Measurements from ENCODE around the gene CNIH3. TPM values are rescaled to one million over a fixed set of nuclear protein-coding genes. Genes with fewer than 3 reads are reported as not detected.

The CNIH3 gene
- total and polyA plus RNA-seq, 7 experiments from 2014 or later = 1.0 to 4.2 (median 2.0) TPM

DNA sequence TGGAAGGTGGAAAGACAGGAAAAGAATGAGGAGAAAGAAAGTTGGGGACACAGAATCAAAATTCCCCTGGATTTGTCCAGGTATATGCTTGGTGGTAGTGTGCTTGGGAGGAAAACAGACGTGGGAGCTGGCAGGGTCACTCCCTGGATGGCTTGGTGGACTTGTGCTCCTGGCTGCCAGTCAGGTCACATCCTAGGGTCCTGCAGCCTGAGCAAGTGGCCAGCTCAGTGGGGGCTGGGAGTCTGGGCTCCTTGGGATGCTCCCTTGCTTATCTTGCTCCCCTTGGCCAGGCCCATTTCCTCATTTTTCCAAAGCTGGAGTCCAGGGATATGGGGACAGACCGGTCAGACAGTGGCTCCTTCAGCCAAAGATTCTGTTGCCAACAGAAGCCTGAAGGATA lies 144.0 kb downstream of the CNIH3 start:
- Histone ChIP-seq H3K4me1 (ENCODE audit: control insufficient read depth in 2 of 2, insufficient read depth in 2 of 2, low read length in 2 of 2) (no peaks in the 10 kb centered on the region), H3K27ac (ENCODE audit: low read depth, low read length) (no peak overlapping the region), H3K4me3 (ENCODE audit: low read length) (no peak overlapping the region), H3K27me3 (ENCODE audit: control insufficient read depth in 2 of 2, insufficient read depth in 2 of 2, low read length in 2 of 2) (no peaks in the 10 kb centered on the region), H3K36me3 (ENCODE audit: control insufficient read depth in 2 of 3, insufficient read depth in 3 of 3, low read length in 3 of 3) (no peaks in the 10 kb centered on the region), H3K9me3 (ENCODE audit: control insufficient read depth in 2 of 3, low read length in 3 of 3) (peaks cover 0 to 4% (median 0%) of the 10 kb centered on the region in 3 experiments)
- no peaks in the 10 kb centered on the region for H3K4me1 Mint-ChIP-seq
- intact Hi-C loops (cut with micrococcal nuclease) = no loop called here
- H3K9me3 Mint-ChIP-seq = peaks cover 7 to 17% (median 11%) of the 10 kb centered on the region in 11 donors
- H3K27me3 Mint-ChIP-seq = peaks cover 2 to 12% (median 10%) of the 10 kb centered on the region in 5 donors
- POLR2A ChIA-PET = no interaction called here
- peaks cover 0 to 13% (median 4%) of the 10 kb centered on the region in 5 donors for H3K36me3 Mint-ChIP-seq
- CTCF ChIA-PET = no interaction called here
- no peak overlapping the region for H3K4me3 Mint-ChIP-seq
- no peak overlapping the region for H3K27ac Mint-ChIP-seq
- DNase-seq = no peak
- ATAC-seq = no peak

DNA sequence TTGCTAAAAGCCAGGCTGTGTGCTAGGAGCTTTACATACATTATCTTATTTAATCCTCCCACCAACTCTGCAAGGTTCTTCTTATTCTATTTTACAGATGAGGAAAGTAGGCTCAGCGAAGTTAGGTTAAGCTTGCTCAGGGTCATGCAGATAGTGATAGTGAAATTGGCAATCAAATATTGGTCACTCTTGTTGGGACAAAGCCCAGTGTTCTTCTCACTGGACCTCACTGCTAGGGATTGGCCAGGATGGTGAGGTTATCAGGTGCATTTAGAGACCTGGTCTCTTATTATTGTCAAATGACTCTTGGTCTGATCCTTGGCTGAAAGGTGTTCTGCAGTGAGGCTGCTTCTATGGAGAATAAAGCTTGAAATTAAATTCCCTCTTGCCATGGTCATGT lies 145.1 kb downstream of the CNIH3 start:
- H3K4me3 ChIP-seq (ENCODE audit: low read length) = no peak overlapping the region
- no peaks in the 10 kb centered on the region for H3K4me1 Mint-ChIP-seq
- ATAC-seq (no peak), DNase-seq (no peak)
- H3K4me3 Mint-ChIP-seq = no peak overlapping the region
- H3K9me3 Mint-ChIP-seq = peaks cover 7 to 17% (median 11%) of the 10 kb centered on the region in 11 donors
- H3K27ac Mint-ChIP-seq = no peak overlapping the region
- H3K27ac ChIP-seq (ENCODE audit: low read depth, low read length) = no peak overlapping the region
- POLR2A ChIA-PET = no interaction called here
- peaks cover 0 to 13% (median 4%) of the 10 kb centered on the region in 5 donors for H3K36me3 Mint-ChIP-seq
- no peaks in the 10 kb centered on the region for H3K27me3 ChIP-seq (ENCODE audit: control insufficient read depth in 2 of 2, insufficient read depth in 2 of 2, low read length in 2 of 2)
- H3K9me3 ChIP-seq (ENCODE audit: control insufficient read depth in 2 of 3, low read length in 3 of 3) = peaks cover 0 to 4% (median 0%) of the 10 kb centered on the region in 3 experiments
- CTCF ChIA-PET = no interaction called here
- intact Hi-C loops (cut with micrococcal nuclease) = no loop called here
- no peaks in the 10 kb centered on the region for H3K36me3 ChIP-seq (ENCODE audit: control insufficient read depth in 2 of 3, insufficient read depth in 3 of 3, low read length in 3 of 3)
- no peaks in the 10 kb centered on the region for H3K4me1 ChIP-seq (ENCODE audit: control insufficient read depth in 2 of 2, insufficient read depth in 2 of 2, low read length in 2 of 2)
- peaks cover 2 to 19% (median 16%) of the 10 kb centered on the region in 5 donors for H3K27me3 Mint-ChIP-seq

DNA sequence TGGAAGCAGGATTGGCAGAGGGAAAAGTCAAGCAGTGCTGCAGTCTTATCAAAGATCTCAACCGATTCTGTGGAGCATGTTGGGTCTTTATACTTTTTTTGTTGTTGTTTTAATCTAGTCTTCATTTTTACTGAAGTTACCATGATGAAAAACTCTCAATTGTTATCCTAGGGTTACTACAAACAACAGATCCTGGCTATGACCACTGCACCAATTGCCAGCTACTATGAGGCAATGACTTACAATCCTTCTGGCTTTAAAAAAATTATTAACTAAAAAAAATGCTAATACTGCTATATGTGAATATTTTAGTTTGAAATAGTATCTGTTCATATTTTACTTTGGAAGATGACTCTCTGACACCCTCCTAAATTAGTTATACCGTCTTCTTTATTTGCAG lies 145.9 kb downstream of the CNIH3 start:
- Mint-ChIP-seq H3K4me1 (no peaks in the 10 kb centered on the region), H3K27me3 (peaks cover 2 to 24% (median 16%) of the 10 kb centered on the region in 5 donors), H3K27ac (no peak overlapping the region), H3K36me3 (peaks cover 0 to 13% (median 4%) of the 10 kb centered on the region in 5 donors), H3K9me3 (peaks cover 7 to 17% (median 11%) of the 10 kb centered on the region in 11 donors), H3K4me3 (no peak overlapping the region)
- intact Hi-C loops (cut with micrococcal nuclease) = no loop called here
- no peak overlapping the region for H3K4me3 ChIP-seq (ENCODE audit: low read length)
- POLR2A ChIA-PET = no interaction called here
- no peaks in the 10 kb centered on the region for H3K36me3 ChIP-seq (ENCODE audit: control insufficient read depth in 2 of 3, insufficient read depth in 3 of 3, low read length in 3 of 3)
- no peak overlapping the region for H3K27ac ChIP-seq (ENCODE audit: low read depth, low read length)
- ATAC-seq (no peak), DNase-seq (no peak)
- H3K27me3 ChIP-seq (ENCODE audit: control insufficient read depth in 2 of 2, insufficient read depth in 2 of 2, low read length in 2 of 2) = no peaks in the 10 kb centered on the region
- CTCF ChIA-PET = no interaction called here
- H3K9me3 ChIP-seq (ENCODE audit: control insufficient read depth in 2 of 3, low read length in 3 of 3) = peaks cover 0 to 4% (median 0%) of the 10 kb centered on the region in 3 experiments
- H3K4me1 ChIP-seq (ENCODE audit: control insufficient read depth in 2 of 2, insufficient read depth in 2 of 2, low read length in 2 of 2) = no peaks in the 10 kb centered on the region

DNA sequence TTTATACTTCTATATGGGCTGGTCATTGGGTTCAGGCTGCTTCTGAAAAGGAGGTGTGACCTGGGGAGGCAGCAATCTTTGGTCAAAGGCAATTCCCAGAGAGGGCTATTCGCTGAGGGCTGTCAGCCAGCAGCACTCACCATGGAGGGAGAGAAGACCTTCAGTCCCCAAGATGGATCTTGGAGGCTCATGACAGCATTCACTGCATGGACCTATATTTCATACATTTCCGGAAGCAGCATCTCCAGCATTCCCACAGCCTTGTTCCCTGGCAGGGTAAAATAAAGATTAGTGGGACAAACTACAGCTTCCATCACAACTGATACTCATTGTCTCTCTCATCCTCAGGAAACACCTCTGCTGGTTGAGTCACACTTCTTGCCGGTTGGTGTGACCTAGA lies 146.6 kb downstream of the CNIH3 start:
- no peak for ATAC-seq
- no peak overlapping the region for H3K27ac ChIP-seq (ENCODE audit: low read depth, low read length)
- Mint-ChIP-seq H3K4me1 (no peaks in the 10 kb centered on the region), H3K27ac (no peak overlapping the region), H3K9me3 (peaks cover 7 to 17% (median 11%) of the 10 kb centered on the region in 11 donors), H3K36me3 (peaks cover 0 to 13% (median 4%) of the 10 kb centered on the region in 5 donors), H3K4me3 (no peak overlapping the region), H3K27me3 (peaks cover 2 to 26% (median 19%) of the 10 kb centered on the region in 5 donors)
- H3K36me3 ChIP-seq (ENCODE audit: control insufficient read depth in 2 of 3, insufficient read depth in 3 of 3, low read length in 3 of 3) = no peaks in the 10 kb centered on the region
- ChIA-PET POLR2A (no interaction called here), CTCF (no interaction called here)
- no peaks in the 10 kb centered on the region for H3K27me3 ChIP-seq (ENCODE audit: control insufficient read depth in 2 of 2, insufficient read depth in 2 of 2, low read length in 2 of 2)
- H3K9me3 ChIP-seq (ENCODE audit: control insufficient read depth in 2 of 3, low read length in 3 of 3) = peaks cover 0 to 4% (median 0%) of the 10 kb centered on the region in 3 experiments
- H3K4me1 ChIP-seq (ENCODE audit: control insufficient read depth in 2 of 2, insufficient read depth in 2 of 2, low read length in 2 of 2) = no peaks in the 10 kb centered on the region
- intact Hi-C loops (cut with micrococcal nuclease) = no loop called here
- no peak overlapping the region for H3K4me3 ChIP-seq (ENCODE audit: low read length)
- DNase-seq = no peak

DNA sequence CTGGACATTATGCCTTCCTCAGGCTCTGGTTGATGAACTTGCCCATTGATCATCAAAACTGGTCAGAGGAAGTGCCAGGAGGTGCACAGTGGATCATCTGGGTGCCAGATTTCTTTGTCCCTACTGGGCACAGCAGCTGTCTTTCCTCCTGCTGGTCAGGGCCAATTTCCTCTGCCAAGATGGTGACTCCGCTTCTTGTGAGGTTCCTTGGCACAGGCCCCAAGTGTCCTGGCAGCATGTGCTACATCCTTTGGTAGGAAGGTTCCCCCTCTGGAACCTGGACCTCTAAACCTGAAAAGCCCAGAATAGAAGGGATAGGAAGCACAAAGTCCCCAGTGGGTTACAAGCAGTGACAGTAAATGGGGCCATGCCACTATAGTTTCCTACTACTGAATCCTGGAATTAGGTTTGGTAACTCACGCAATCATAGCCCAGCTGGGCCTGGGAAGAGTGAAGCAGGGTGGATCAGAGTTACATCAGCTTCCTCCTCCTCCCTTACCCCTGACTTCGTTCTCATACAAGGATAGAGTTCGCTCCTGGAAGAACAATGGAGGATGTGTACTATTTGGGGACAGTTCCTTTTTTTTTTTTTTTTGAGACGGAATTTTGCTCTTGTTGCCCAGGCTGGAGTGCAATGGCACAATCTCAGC lies 147.1 kb downstream of the CNIH3 start:
- H3K4me1 Mint-ChIP-seq = no peaks in the 10 kb centered on the region
- H3K4me3 Mint-ChIP-seq = no peak overlapping the region
- peaks cover 7 to 15% (median 11%) of the 10 kb centered on the region in 11 donors for H3K9me3 Mint-ChIP-seq

DNA sequence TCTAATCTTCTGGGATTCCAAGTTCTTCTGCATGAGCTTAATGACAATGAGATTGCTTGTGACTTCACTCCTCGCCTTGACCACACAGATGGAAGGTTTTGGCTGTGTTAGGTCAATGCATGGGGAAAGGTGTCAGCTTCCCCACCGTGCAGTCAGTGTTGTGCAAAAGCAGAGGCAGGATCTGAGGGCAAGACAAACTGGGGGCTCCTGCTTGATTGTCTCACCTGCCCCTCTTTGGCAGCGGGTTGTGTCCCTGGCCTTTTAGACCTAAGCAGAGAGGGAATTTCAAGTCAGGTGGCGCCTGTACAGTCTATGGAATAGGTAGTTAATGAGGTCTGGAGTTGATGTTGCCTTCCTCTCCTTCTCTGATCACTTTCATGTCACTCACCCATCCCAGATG lies 150.1 kb downstream of the CNIH3 start:
- no peaks in the 10 kb centered on the region for H3K36me3 ChIP-seq (ENCODE audit: control insufficient read depth in 2 of 3, insufficient read depth in 3 of 3, low read length in 3 of 3)
- peaks cover 0 to 1% (median 0%) of the 10 kb centered on the region in 11 donors for H3K9me3 Mint-ChIP-seq
- no peak overlapping the region for H3K4me3 ChIP-seq (ENCODE audit: low read length)
- no peak overlapping the region for H3K27ac ChIP-seq (ENCODE audit: low read depth, low read length)
- DNase-seq (no peak), ATAC-seq (no peak)
- H3K4me3 Mint-ChIP-seq = no peak overlapping the region
- no peaks in the 10 kb centered on the region for H3K27me3 ChIP-seq (ENCODE audit: control insufficient read depth in 2 of 2, insufficient read depth in 2 of 2, low read length in 2 of 2)
- H3K4me1 Mint-ChIP-seq = no peaks in the 10 kb centered on the region
- H3K4me1 ChIP-seq (ENCODE audit: control insufficient read depth in 2 of 2, insufficient read depth in 2 of 2, low read length in 2 of 2) = no peaks in the 10 kb centered on the region
- H3K27ac Mint-ChIP-seq = no peak overlapping the region
- intact Hi-C loops (cut with micrococcal nuclease) = no loop called here
- ChIA-PET CTCF (no interaction called here), POLR2A (no interaction called here)
- no peaks in the 10 kb centered on the region for H3K9me3 ChIP-seq (ENCODE audit: control insufficient read depth in 2 of 3, low read length in 3 of 3)
- H3K36me3 Mint-ChIP-seq = no peaks in the 10 kb centered on the region
- peaks cover 3 to 21% (median 16%) of the 10 kb centered on the region in 5 donors for H3K27me3 Mint-ChIP-seq

More for the DNA sequence above, 147.1 kb downstream of the CNIH3 start:
- ChIA-PET POLR2A (no interaction called here), CTCF (no interaction called here)
- no peak for DNase-seq
- Mint-ChIP-seq H3K27me3 (peaks cover 2 to 26% (median 19%) of the 10 kb centered on the region in 5 donors), H3K27ac (no peak overlapping the region), H3K36me3 (peaks cover 0 to 13% (median 4%) of the 10 kb centered on the region in 5 donors)
- H3K27ac ChIP-seq (ENCODE audit: low read depth, low read length) = no peak overlapping the region
- peaks cover 0 to 4% (median 0%) of the 10 kb centered on the region in 3 experiments for H3K9me3 ChIP-seq (ENCODE audit: control insufficient read depth in 2 of 3, low read length in 3 of 3)
- H3K4me1 ChIP-seq (ENCODE audit: control insufficient read depth in 2 of 2, insufficient read depth in 2 of 2, low read length in 2 of 2) = no peaks in the 10 kb centered on the region
- H3K36me3 ChIP-seq (ENCODE audit: control insufficient read depth in 2 of 3, insufficient read depth in 3 of 3, low read length in 3 of 3) = no peaks in the 10 kb centered on the region
- no peak overlapping the region for H3K4me3 ChIP-seq (ENCODE audit: low read length)
- ATAC-seq = no peak
- intact Hi-C loops (cut with micrococcal nuclease) = no loop called here
- no peaks in the 10 kb centered on the region for H3K27me3 ChIP-seq (ENCODE audit: control insufficient read depth in 2 of 2, insufficient read depth in 2 of 2, low read length in 2 of 2)

DNA sequence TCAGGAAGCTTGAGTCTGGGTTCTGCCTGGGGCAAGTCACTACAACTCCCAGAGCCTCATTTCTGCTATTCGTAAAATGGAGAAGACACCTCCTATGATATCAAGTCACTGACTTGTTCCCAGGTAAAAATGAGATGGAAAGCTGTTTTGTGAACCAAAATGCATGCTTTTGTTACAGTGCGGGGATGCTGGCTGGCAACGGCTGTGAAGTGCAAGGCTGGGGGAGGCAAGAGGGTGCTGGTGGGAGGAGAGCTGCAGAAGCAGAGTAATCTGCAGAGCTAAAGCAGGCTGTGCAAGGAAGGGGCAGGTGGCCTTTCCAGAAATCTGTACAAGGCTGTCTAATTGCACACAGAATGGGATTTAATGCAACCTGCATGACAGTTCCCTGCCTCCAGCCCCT lies 150.9 kb downstream of the CNIH3 start:
- Histone ChIP-seq H3K4me3 (ENCODE audit: low read length) (no peak overlapping the region), H3K9me3 (ENCODE audit: control insufficient read depth in 2 of 3, low read length in 3 of 3) (no peaks in the 10 kb centered on the region), H3K27ac (ENCODE audit: low read depth, low read length) (no peak overlapping the region), H3K27me3 (ENCODE audit: control insufficient read depth in 2 of 2, insufficient read depth in 2 of 2, low read length in 2 of 2) (no peaks in the 10 kb centered on the region), H3K4me1 (ENCODE audit: control insufficient read depth in 2 of 2, insufficient read depth in 2 of 2, low read length in 2 of 2) (no peaks in the 10 kb centered on the region), H3K36me3 (ENCODE audit: control insufficient read depth in 2 of 3, insufficient read depth in 3 of 3, low read length in 3 of 3) (no peaks in the 10 kb centered on the region)
- Mint-ChIP-seq H3K36me3 (no peaks in the 10 kb centered on the region), H3K9me3 (peaks cover 0 to 1% (median 0%) of the 10 kb centered on the region in 11 donors), H3K27ac (no peak overlapping the region), H3K4me3 (no peak overlapping the region), H3K27me3 (peaks cover 7 to 23% (median 21%) of the 10 kb centered on the region in 5 donors), H3K4me1 (no peaks in the 10 kb centered on the region)
- DNase-seq = no peak
- no peak for ATAC-seq
- POLR2A ChIA-PET = no interaction called here
- intact Hi-C loops (cut with micrococcal nuclease) = no loop called here
- CTCF ChIA-PET = no interaction called here
